Uterus (tissue), 2 donors: Measurements from ENCODE around the gene ATP1A1.

Experiments used
- CTCF ChIP-seq, 4 experiments: fragments of 200-600 bp in 2 of 4; fragments of 450-650 bp in 2 of 4; sonication (generic) in 2 of 4; IDR thresholded peaks; one replicate each; pipeline ENCODE4 v1.5.1; 2016 to 2019; ENCODE audit warnings: antibody characterized with exemption in 4 of 4, mild to moderate bottlenecking in 2 of 4, moderate library complexity in 1 of 4
- POLR2A ChIP-seq, 2 donors: fragments of 450-650 bp; IDR thresholded peaks; one replicate each; pipeline ENCODE4 v1.6.1; 2016; ENCODE audit warnings: antibody characterized with exemption in 2 of 2, mild to moderate bottlenecking in 1 of 2, moderate library complexity in 1 of 2

GRCh38 chr1:116428576-116428975 is 55.5 kb downstream of the ATP1A1 start:
- TF ChIP-seq CTCF (IDR thresholded peaks at IDR 0.05) (no peak), POLR2A (IDR thresholded peaks at IDR 0.05) (no peak)
